NOMO-1 treated with dmso at 0.1 percent for 144 hours (cell line): ENCODE results near the gene MYL6.
"Not testable (repeated sequence)": the region's sequence is repeated elsewhere in the genome, so short reads cannot be mapped to it uniquely, and the experiment has no call there.

Source experiments
- DNase-seq: peaks from one replicate; lab custom pipeline; 2025; ENCODE audit not compliant: unreplicated experiment; lab: John Stamatoyannopoulos, UW

Gene MYL6

DNA sequence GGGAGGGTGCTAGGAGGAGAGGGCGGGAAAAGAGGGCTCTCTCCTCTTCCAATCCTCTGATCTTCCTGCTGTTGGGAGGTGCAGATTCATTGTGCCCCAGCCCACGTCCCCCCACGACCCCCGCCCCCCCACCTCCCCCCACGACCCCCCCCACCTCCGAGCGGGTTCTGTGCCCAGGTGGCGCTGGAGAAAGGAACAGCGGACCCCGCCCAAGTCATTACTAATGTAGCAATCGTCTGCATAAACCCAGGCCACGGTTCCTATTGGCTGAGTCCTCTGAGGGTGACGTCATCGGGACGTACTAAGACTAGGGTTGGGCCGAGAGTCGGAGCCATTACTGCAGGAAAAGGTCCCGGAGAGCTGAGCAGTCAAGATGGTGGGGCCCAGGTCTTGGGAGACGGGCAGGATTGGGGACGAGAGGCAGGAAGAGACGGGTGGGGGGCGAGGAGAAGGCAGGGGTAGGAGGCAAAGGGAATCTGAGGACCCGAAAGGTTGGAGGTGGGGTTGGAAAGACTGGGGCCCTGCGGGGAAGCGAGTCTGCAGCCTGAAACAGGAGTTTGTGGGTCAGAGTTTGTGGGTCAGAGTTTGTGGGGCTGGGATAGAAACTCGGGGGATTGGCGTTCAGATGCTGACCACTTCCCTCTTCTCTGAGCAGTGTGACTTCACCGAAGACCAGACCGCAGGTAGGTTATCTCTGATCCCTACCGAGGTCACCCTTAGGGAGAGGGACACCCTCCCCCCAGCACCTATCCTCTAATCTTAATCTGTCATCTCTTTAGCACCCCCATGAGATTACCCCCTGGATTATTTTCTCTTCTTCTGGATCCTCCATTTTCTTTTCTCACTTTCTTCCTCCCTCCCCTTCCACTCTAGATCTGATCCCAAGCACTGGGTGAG is at the start of gene MYL6:
Gene MYL6, plus strand, starts transcription at position 331 of the 897 bp plus-strand sequence. Its CDS starts 43 bp downstream, at position 374.
- peak; percentile 96 for DNase-seq

- no peak for DNase-seq
Observed at GRCh38 chr12:56110571-56110970, 47.6 kb upstream of the MYL6 start.

DNA sequence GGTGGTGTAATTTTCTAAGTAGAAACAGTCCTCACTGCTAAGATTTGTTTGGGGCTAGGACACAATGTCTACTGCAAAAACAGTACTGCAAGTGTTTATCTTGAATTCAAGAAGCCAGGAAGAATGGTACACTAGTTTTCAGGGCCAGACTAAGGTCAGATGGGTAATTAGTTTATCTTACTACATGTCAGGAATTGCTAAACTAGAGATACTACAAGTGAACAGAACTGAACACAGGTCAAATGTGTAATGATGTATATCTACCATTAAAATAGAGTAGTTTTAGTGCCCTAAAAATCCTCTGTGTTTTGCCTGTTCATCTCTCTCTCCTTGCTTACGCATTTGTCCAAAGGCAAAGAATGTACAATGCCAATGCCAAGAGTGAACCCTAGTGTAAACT is 44.1 kb upstream of the MYL6 start:
- no peak for DNase-seq

DNA sequence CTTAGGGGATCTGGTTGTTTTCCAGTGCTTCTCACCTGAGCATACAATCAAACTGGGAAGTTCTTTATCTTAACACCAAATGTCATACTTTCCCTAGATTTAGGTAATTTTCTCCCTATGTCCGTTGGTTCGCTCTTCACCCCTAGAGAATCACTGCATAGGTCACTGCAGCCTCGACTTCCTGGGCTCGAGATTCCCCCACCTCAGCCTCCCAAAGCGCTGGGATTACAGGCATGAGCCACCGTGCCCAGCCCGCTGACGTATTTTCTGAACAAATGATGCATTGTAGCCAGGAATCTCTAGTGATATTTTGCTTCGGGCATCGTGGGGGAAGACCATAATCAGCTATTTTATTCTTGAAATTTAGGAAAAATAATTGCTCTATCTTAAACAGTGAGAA is 42.8 kb upstream of the MYL6 start:
- DNase-seq, result no peak

DNA sequence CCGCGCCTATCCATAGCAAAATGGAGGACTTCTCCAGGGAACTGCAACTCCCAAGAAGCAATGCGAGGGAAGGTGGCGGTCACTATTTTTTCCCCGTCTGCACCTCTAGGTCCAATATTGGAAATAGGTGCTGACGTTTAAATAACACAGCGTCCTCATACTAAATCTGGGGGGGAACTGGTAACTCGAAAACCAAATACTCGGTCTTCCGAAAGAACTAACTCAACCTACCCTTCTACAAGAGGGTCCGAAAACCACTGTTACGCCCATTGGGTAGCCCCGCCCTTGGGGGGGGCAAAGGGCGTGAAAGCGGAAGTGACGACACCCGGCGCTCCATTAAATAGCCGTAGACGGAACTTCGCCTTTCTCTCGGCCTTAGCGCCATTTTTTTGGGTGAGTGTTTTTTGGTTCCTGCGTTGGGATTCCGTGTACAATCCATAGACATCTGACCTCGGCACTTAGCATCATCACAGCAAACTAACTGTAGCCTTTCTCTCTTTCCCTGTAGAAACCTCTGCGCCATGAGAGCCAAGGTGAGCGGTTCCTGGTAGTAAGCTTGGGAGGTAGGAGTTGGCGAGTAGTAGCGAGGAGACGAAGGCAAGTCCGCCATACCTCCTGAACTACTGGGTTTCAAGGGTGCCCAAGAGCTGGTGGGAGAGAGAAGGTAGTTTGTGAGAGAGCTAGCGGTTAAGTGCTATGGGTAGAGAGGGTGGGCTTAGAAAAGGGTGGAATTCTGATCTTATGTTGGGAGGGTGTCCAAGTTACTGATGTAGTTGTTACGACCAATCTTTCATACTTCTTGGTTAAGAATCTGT is 41.7 kb upstream of the MYL6 start, which contains the start of gene RPL41:
Gene RPL41, plus strand, starts transcription at position 367 of the 815 bp plus-strand sequence.
- DNase-seq, result peak; percentile 91

- not testable (repeated sequence) for DNase-seq
Observed at GRCh38 chr12:56117082-56117706, 41.0 kb upstream of the MYL6 start.

- DNase-seq, result peak; percentile 98
Observed at GRCh38 chr12:56117778-56118687, 40.1 kb upstream of the MYL6 start, which contains the start of gene ZC3H10. ZC3H10 (plus strand) TSS chr12:56118266; CDS start chr12:56120563, 2,297 bp downstream.

- DNase-seq, result no peak
Observed at GRCh38 chr12:56118688-56119357, 39.3 kb upstream of the MYL6 start.

DNA sequence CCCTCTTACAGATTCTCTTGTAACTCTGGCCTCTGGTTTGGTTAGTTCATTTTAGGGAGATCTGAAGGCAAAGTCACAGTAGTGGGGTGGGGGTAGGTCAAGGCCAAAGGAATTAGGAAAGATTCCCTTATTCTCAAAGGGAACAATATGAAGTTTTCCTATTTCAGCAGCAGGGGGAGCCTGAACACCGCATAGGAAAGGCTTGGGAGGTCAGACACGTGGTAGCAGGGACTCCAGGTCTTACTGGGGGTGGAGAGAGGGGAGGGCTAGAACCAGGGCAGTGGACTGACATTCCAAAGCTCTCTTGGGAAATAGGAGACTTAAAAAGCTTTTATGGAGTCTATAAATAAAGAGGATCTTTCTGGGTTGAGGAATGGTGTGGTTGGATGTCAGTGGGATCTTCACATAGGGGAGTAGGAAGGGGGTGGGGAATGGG is 38.8 kb upstream of the MYL6 start:
- peak; percentile 59 for DNase-seq

DNA sequence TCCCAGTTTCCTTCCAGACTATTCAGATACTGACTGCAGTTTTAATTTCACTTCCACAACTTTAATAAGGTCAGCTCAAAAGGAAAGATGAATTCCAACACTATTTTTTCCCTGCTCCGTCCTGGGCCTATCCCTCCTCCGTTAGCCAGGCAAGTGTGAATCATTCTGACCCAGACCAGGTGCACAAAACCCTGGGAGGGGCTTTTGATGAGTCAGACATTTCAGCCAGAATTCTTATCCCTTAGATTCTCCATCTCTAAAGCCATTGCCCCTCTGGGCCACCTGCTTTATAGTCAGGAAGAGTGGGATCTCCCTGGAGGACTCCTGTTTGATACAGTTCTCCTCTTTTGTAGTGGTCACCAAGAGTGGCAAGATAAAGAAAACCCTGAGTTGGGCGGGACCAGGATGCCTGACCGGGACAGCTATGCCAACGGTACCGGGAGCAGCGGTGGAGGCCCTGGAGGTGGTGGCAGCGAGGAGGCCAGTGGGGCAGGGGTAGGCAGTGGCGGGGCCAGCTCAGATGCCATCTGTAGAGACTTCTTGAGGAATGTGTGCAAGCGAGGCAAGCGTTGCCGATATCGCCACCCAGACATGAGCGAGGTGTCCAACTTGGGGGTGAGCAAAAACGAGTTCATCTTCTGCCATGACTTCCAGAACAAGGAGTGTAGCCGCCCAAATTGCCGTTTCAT is 37.9 kb upstream of the MYL6 start:
- no peak for DNase-seq

- DNase-seq, result no peak
Observed at GRCh38 chr12:56121204-56121870, 36.8 kb upstream of the MYL6 start.

DNA sequence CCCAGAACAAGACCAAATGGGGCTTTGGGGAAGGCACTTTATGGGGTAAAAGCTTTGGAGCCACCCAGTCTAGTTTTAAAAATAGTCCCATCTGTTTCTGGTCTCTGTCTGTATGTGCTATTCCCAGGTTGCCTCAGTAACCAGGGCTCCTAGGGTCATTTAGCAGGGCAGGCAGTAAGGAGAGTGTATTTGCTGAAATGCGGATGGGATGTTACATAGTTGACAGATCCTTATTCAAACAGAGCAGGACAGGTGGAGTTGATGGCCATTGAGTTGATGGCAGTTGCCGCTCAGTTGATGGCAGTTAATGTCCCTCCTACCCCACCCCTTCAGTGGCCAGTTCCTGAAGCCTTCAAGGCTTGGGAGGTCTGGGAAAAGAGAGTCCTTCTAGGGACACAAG is 35.5 kb upstream of the MYL6 start:
- DNase-seq, result no peak

GRCh38 chr12:56124133-56124532 is 34.0 kb upstream of the MYL6 start:
- no peak for DNase-seq

DNA sequence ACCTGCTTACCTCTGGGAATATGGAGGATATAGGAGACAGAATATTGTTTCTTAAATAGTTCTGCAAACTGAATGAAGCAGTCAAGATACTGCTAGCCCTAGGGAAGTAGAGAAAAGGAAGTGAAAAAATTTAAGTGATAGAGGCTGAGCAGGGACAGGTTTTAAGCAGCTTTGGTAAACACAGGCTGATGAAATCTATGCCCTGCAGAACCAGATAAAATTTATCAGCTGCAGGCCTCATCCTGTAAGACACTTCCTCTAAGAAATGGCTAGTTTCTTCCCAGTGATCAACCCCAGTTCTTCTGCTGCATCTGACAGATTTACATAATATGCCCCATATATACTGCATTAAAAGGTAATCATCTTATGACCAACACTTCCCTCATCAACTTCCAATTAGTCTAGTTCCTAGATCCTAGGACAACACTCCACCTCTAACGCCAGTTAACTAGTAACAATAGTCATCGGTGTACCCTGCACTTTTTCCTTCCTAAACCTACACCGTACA is 31.4 kb upstream of the MYL6 start:
- peak; percentile 69 for DNase-seq

DNA sequence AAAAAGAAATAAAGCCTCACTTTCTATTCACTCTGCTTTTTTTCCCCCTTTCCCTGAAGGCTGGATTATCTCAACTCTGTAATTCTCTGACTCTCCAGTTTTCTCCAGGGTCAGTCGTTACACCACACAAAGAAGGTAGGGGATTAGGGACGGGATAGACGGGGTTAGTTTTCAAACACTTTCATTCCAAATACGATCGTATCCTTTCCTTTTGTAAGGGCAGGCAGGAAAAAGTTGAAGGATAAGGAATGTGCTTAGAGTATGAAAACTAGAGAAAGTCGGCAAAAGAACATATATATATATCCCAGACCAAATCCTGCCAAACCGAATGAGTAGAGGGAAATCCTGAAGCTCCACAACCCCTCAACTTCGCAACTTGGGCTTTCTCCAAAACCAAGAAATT is 30.7 kb upstream of the MYL6 start:
- DNase-seq, result no peak

- peak; percentile 99 for DNase-seq
Observed at GRCh38 chr12:56127888-56128669, 30.1 kb upstream of the MYL6 start, which contains the start of gene ESYT1. ESYT1 (plus strand) TSS chr12:56128267; CDS start chr12:56128320, 53 bp downstream.

- DNase-seq, result no peak
Observed at GRCh38 chr12:56128670-56129205, 29.4 kb upstream of the MYL6 start.
